HT-29 (cell line): ENCODE data around the gene PPP2R2D. TPM values are rescaled to one million over a fixed set of nuclear protein-coding genes. Genes with fewer than 3 reads are reported as not detected.
A peak's percentile ranks its signal among the peaks of the same experiment; 100 is the strongest.

Source experiments
- DNase-seq: peaks from one replicate; pipeline ENCODE4 v3.0.0-alpha.2; 2015; ENCODE audit warnings: low spot score
- total RNA-seq: library from RNA; depleted of rRNA; stranded (reverse); fragments of >200 nt; shearing (Covaris generic); gene quantifications from 2 replicates; pipeline ENCODE4 v1.2.3, GENCODE V29; 2014; rRNA removed

Gene PPP2R2D
- total RNA-seq, result 30.3 and 37.5 TPM in 2 replicates

DNA sequence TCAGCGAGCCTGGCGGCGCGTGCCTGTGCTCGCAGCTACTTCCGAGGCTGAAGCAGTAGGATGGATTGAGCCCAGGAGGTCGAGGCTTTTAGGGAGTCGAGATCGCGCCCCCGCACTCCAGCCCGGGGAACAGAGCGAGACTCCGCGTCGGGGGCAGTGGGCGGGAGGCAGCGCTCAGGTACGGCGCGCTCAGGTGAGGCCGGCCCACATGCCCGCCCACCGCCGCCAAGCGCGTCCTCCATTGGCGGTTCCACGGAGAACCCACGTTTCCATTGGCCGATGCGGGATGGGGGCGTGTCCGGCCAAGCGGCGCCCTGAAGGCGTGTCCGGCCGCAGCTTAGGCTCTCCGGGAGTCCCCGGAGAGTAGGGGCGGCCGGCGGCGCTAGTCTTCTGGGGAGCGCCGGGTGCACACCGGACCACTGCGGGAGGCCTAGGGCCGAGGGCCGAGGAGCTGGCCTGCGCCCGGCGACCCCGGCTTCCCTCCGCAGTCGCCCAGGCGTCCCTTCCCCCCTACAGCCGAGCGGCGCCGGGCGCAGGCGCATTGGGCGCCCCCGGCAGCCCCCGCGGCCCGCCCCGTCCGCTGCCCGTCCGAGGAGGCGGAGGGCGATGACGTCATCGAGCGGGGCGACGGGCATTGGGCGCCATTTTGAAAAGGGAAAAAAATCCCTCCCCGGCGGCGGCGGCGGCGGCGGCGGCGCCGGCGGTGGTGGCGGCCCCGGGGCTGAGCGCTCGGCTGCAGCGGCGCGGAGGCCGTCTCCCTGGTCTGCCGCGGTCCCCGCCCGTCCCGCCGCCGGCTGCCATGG is at the start of gene PPP2R2D:
Gene PPP2R2D (plus strand): TSS at position 659 of the 803 bp plus-strand sequence. CDS start 141 bp downstream, at position 800.
- DNase-seq, result peak; percentile 93

DNA sequence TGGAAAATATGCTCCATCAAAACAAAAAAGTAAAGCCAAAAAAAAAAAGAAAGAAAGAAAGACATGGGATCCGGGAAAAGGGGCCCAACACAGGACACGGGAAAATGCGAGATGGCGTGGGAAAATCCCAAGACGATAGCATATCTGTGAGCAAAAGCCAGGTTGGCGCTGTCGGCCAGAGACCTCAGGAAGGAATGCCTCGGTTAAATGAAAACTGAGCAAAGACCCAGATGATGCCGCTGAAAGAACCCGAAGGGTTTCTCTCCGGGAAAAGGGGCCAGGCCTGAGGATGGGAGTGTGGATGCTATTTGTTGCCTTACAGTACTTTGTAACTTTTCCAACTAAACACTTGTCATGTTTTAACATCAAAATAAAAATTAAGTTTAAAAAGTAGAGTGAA is 49.5 kb upstream of the PPP2R2D start:
- DNase-seq, result no peak

DNA sequence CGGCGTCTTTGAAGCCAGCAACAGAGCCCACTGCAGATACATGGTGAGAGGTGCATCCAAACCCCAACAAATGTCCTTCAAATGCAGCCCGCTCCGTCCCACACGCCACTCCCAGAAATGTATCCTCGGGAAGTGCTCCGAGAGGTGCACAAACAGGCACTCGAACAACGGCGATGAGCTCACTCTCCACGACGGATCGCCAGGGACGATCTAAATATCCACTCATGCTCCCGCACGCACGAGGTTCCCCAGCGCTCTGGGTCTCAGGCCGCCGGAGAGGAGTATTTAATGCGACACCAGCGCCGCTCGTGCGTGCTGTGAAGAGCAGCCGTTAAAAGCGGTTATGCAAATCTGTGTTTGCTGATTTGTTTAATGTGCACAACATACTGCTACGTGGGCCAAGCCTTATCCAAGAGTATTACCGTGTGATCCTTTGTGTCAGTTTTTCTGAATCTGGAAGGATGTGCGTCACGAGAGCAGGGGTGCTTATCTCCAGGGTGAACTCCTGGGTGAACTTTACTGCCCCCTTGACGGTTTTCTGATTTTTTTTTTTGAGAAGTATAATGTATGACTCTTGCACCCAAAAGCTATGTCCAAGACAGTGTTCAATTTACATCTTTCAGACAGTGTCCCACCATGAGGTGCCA is 48.5 kb upstream of the PPP2R2D start:
- no peak for DNase-seq

DNA sequence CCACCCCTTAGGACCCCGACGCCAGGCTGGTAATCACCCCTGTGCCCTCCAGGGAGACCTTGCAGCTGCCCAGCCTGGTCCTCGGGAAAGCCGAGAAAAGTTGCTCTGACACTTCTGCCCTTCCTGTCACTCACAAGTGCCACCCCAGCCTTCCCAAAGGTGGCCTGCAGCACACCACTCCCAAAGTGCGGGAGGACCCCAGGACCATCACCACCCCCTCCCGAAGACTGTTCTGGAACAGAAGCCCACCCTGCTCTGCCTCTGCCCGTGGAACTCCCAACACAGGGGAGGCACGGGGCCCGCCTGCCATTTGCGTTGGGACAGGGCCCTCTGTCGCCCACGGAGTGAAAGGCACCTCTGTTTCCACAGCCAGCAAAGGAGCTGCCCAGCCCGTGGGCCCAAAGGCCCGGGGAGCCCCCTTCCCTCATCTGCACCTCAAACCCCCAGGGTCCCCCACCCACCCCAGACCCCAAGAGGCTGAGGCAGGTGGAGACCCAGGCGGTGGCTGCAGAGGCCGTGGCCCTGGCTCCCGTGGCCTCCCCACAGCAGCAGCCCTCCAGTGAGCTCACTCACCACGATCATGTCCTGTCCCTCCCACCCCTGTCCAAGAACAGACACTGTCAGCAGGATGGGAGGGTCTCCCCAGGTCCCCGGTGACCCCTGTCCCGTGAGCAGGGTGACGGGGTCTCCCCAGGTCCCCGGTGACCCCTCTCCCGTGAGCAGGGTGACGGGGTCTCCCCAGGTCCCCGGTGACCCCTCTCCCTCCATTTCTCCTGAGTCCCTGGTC is 47.8 kb upstream of the PPP2R2D start:
- DNase-seq, result no peak

DNA sequence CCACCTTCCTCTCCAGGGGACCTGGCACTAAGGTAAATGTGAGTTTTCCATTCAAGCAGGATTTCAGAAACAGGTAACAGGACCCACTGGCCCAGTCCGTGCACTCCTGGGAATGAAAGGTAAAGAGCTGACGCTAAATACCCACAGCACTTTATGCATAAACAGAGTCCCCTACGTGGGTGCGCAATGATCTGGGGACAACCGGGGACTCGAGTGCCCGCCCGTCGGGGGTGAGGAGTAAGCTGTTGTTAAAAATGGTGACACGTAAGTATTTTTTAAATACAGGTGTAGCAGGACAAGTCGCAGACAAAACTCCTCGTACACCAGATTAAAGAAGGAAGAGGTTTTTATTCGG is 47.2 kb upstream of the PPP2R2D start:
- no peak for DNase-seq

DNA sequence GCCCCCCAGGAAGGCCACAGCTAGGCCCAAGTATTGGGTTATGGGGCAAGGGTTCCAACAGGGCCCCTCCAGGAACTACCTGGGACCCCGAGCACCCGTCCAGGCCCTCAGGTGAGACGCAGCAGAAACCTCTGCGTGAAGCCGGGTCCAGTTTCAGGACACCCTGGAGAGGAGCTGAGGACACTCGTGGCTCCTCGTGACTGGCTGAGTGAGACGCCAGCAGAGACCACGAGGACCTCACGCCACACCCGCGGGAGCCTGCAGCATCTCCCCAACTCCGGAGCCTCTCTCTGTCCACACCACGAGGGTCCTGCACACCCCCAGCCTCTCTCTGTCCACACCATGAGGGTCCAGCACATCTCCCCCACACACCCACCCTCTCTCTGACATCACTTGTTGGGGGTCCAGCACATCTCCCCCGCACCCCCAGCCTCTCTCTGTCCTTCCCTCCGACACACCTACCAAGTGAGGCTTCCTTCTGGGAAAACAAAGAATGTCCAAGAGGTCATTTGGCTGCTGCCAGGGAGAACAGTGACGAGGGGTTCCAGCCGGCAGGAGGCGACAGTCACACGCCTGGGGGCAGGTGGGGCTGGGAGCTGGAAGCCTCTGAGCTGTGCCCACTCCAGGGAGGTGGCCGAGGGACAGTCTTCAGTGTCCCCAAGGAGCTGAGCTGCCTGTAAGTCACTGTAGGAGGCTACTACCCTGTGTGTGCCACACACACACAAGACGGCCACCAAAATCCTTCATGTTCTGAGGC is 46.1 kb upstream of the PPP2R2D start:
- DNase-seq, result no peak

DNA sequence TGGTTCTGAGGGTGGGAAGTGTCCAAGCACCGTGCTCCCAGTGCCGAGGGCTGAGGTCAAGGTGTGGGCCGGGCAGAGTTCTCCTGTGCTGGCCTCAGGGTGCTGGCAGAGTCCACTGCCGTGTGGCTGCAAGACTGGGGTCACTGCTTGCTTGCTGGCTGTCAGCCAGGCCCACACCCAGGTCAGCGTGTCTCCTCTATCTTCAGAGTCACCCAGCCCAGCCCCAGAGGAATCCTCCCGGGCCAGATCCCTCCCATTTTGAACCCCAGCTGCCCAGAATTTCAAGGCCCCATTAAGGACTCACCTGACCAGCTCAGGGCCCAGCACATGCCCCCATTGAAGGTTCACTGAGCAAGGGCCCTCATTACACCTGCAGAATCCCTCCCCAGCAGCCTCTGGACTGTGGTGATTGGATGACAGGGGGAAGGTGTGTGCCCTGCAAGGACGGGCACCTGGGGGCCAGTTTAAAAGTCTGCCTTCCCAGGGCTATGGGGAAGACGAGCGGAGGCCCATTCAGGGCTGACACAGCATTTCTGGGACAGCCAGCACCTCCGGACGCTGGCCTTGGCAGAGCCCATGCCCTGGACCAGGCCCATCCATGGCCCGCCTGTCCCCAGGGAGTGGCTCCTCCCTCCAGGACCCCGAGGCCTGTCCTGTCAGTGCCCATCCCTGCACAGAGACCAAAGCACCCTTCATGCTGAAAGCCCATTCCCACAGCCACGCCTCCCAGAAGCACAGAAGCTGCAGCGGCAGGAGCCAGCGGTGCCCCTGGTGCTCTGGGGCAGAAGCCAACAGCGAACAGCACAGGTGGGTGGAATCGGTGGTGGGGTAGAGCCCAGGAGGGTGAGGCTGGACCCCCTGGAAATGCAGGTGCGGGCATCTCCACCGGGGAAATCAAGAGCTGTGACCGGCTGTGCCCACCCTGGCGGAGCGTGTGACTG is 45.1 kb upstream of the PPP2R2D start:
- DNase-seq, result no peak

DNA sequence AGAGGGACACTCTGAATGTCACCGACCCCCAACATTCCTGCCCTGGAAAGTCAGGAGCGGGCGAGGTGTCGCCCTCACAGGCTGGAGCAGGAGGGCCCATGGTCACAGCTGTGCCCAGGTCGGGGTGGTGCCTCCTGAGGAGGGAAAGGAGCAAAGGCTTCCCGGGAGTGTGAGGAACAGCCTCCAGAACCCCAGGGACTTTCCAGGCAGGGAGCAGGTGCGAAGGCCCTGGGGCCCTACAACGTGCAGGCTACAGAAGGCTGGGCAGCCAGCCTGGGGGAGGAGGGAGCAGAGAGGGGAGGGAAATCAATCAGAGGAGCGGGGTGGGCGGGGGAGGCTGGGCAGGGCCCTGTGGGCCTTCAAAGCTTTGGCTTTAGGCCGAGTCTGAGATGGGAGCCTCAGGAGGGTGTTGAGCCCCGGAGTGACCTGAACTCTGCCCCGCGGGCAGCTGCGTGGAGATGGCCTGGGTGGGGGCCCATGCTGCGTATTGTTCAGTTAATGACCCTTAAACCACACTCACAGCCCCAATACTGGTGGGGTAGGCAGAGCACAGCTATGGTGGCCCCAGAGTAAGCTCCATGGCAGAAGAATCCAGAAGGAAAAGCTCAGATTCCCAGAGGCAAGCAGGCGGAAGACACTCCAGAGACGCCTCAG is 44.2 kb upstream of the PPP2R2D start:
- DNase-seq, result no peak

DNA sequence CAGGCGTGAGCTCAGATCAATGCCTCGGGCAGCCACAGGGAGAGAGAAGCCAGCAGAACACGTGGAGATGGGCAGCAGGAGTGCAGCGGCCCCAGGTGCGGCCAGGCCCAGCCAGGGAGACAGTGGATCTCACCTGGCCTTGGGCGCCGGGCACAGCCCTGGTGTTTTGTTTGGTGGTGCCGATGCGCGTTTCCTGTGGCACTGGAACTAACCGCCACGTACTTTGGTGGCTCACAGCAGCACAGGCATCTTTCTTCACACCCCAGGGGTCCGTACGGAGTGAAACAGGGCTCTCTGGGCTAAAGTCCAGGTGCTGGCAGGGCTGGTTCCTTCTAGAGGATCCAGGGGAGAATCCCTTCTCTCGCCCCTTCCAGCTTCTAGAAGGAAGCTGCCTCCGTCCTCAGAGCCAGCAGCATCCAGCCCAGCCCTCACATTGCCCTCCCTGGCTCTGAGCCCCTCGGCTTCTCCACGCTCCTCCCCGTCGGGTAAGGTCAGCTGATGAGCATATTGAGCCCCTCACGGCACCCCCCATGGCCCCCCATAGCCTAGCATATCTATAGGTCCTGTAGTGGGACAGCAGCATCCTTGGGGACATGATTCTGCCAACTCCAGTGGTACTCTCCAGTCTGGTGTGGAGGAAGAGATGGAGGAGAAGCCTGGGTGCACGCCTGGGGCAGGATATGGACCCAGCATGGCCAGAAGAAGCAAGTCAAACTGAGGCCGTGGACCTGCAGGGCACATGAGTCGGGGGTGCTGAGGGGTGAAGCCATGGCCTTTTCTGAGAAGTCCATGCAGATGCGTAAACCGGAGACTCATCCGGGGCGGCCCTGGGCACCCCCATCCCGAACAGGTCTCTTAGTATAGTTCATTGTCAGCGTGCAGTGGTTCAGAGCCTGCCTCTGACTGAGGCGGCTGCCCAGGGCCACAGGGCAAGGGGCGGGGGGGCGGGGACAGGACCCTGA is 43.4 kb upstream of the PPP2R2D start:
- DNase-seq, result no peak

DNA sequence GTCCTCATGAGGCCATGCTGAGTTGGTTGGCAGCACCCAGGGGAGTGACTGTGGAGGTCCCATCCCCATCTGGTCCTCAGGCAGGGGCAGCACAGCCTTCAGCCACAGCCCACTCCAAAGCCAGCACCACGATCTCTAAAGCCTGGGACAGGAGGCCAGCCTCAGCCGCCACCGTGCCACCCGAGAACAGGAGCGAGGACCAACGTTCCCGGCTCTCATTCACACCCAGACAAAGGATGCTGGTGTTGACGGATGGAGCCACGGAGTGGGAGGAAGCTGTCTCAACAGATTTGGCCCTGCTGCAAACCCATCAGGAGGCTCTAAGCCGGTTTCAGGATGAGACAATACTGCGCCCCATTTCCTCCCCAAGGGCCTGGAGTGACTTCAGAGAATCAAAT is 42.7 kb upstream of the PPP2R2D start:
- DNase-seq, result no peak

DNA sequence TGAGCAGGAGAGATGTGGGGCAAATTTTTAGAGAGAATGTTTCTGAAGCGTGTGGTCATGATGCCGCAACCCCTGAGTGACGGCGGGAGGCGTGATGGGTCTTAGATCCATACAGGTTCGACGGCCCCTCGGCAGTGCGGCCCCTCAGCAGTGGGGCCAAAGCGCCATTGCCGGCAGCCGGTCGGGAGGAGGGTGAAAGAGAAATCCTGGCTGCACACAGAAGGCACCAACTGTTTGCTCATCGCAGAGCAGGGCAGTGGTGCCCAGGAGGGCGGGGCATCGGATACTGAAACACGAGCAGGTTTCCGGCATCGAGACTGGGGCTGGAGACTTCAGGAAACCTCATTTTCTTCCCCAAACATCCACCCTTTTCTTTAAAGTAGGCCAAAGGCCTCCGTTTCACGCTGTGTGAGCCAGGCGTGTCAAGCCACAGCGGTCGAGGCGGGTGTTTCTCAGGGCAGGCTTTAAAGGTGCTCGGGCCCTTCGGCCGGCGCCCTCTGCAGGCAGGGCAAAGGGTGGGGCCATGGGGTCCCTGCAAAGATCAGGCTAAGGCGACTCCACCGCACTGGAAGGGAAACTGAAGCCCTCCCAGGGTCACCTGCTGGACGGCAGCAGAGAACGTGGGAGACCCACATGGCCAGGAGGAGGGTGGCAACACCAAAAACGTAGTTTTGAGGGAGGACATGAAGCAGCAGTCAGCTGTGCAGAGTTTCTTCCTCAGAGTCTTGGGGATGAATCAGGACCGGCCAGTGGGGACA is 42.0 kb upstream of the PPP2R2D start:
- no peak for DNase-seq

DNA sequence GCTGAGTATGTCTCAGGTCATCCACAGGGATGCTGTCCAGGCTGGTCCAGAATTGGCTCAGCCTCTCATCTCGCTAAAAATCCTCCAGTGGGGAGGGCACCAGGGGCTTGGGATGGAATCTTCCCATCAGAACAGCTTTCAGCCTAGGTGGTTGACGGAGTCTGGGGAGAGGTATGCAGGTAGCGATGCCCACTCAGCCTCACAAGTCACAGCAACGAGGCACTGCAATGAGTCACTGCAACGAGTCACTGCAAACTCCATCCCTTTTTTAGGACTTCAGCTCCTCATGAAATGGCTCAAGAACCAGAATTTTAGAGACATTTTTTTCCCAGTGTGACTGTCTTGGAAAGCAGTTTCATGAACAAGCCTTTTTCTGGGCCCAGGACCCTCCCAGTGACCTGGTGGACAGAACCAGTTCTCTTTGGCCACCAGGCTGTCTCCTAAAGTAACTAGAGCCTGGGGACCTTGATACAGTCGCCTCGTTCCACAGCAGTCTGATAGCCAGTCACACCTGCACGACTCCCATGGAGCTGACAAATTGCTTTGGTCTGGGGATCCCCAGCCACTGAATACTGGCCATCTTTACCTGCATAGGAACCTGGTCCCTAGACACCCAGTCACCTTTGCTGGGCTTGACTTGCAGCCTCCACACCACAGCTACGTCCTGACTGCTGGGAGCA is 41.3 kb upstream of the PPP2R2D start:
- no peak for DNase-seq

DNA sequence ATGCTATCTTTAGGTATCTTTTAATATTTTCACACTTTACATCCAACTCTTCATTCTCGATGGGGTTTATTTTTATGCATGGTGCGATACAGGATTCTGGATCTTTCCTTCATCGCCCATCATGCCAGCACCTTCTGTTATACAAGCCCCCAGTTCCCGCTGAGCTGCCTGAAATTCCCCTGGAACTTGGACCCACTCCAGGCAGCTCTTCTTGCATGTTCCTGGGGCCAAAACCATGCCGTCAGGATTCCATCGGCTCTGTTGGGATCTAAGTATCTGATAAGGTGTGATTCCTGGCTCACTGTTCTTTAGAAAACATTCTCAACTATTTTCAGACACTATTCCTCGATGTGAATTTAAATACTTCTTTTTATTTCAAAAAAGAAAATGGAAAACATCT is 40.5 kb upstream of the PPP2R2D start:
- no peak for DNase-seq

DNA sequence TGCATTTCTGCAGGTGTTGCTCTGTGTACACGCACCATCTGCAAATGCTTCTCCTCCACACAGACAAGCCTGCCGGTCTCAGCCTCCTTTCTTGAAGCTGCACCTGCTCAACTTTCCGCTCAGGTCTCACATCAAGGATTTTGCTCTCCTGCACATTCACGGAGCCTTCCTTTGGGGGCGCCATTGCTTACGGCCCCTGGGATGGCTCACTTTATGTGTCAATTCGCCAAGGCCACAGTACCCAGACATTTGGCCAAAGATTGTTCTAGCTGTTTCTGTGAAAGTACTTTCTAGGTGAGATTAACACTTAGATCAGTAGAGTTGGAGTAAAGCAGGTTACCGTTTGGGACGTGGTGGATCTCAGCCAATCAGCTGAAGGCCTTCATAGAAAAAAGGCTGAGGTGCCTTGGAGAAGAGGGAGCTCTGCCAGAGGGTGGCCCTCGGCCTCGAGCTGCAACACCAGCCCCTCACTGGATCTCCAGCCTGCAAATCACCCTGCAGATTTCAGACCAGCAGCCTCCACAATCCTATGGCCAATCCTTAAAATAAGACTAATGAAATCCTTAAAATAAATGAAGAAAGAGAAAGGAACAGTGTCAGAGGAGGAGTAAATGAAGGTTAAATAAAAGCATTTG is 39.9 kb upstream of the PPP2R2D start:
- no peak for DNase-seq

DNA sequence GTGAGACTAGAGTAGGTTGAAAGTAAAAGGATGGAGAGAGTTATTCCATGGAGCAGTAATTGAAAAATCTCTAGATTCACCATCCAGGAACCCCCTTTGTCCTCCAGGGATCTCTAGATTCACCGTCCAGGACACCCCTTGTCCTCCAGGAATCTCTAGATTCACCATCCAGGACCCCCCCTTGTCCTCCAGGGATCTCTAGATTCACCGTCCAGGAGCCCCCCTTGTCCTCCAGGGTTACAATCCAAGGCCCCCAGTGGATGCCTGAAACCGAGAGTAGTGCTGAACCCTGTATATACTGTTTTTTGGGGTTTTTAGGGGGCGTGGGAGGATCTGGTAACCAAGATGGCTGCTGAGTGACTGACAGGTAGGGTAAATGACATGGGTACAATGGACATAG is 38.3 kb upstream of the PPP2R2D start:
- no peak for DNase-seq

DNA sequence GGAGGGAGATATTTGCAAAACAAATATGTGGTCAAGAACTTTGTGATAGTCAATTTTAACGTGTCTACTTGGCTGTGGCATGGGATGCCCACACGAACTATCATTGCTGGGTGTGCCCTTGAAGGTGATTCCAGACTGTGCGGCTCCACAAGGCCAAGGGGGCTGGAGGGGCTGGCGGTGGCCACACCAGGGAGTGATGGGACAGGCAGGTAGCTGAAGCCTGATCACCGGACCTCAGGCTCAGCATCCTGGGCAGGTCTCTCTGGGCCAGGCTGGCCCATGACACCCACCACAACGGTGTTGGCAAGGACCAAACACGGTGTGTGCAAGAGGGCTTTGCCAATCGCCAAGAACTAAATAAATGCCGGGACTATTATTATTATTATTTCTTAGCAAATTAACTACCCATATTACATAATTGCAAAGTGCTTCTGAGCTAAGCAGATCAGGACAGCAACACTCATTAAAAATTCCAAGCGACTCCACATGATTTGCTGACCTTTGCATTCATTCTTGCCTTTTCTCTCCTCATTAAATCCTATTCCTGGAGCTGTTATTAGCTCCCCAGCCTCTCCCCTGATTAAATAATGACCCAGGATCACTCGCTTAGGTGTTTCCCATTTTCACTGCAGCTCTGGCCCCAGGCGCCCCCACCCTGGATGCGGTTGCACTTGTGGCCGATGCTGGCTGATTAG is 35.4 kb upstream of the PPP2R2D start:
- no peak for DNase-seq
